ELR (cell line): ENCODE results near the gene NKTR.

ENCODE experiments used
- DNase-seq: peaks from one replicate; pipeline ENCODE4 v3.0.0-alpha.2; 2015; ENCODE audit warnings: low read depth

The NKTR gene

GRCh38 chr3:42681361-42682038 is 81.0 kb downstream of the NKTR start:
- no peak for DNase-seq

- DNase-seq = no peak
Observed at GRCh38 chr3:42682301-42683070, 82.0 kb downstream of the NKTR start.

- DNase-seq = peak; percentile 97
Observed at GRCh38 chr3:42683875-42684598, 83.6 kb downstream of the NKTR start.

- no peak for DNase-seq
Observed at GRCh38 chr3:42684632-42685362, 84.3 kb downstream of the NKTR start.

GRCh38 chr3:42685363-42685881 is 84.9 kb downstream of the NKTR start, which contains the start of gene KLHL40:
KLHL40 (plus strand) TSS chr3:42685537; CDS start chr3:42685619, 82 bp downstream.
- DNase-seq = no peak

GRCh38 chr3:42685891-42686820 is 85.7 kb downstream of the NKTR start:
- no peak for DNase-seq

GRCh38 chr3:42686832-42687650 is 86.6 kb downstream of the NKTR start:
- DNase-seq = no peak

GRCh38 chr3:42688016-42688415 is 87.5 kb downstream of the NKTR start:
- no peak for DNase-seq

- DNase-seq = no peak
Observed at GRCh38 chr3:42688487-42689420, 88.3 kb downstream of the NKTR start.

- no peak for DNase-seq
Observed at GRCh38 chr3:42689421-42690014, 89.0 kb downstream of the NKTR start.

- DNase-seq = no peak
Observed at GRCh38 chr3:42690191-42690590, 89.7 kb downstream of the NKTR start.

- DNase-seq = no peak
Observed at GRCh38 chr3:42690766-42691680, 90.5 kb downstream of the NKTR start.

GRCh38 chr3:42691816-42692666 is 91.6 kb downstream of the NKTR start:
- DNase-seq = no peak

GRCh38 chr3:42692667-42693529 is 92.4 kb downstream of the NKTR start:
- DNase-seq = no peak

- DNase-seq = no peak
Observed at GRCh38 chr3:42693530-42693930, 93.0 kb downstream of the NKTR start.
